Tibial nerve (tissue), 4 donors: Measurements from ENCODE around the gene KIF25. TPM values are rescaled to one million over a fixed set of nuclear protein-coding genes. Genes with fewer than 3 reads are reported as not detected.
"Not testable (repeated sequence)": the region's sequence is repeated elsewhere in the genome, so short reads cannot be mapped to it uniquely, and the experiment has no call there.

ENCODE experiments used
- DNase-seq, 2 donors: peaks; one replicate each; pipeline ENCODE4 v3.0.0-alpha.2; 2019; ENCODE audit warnings: low spot score in 2 of 2
- H3K27ac ChIP-seq, 4 donors: fragments of 200-600 bp; sonication (generic) in 3 of 4; one replicate each; pipeline ENCODE4 v1.5.1; 2017 to 2019; ENCODE audit warnings: mild to moderate bottlenecking in 1 of 4
- H3K27me3 ChIP-seq, 2 donors: fragments of 200-600 bp; sonication (generic) in 1 of 2; one replicate each; pipeline versions ENCODE4 v1.5.1 to v1.6.0; 2017 to 2019
- H3K36me3 ChIP-seq, 3 donors: fragments of 200-600 bp; sonication (generic); one replicate each; pipeline ENCODE4 v1.5.1; 2018 to 2019
- H3K4me1 ChIP-seq, 4 donors: fragments of 200-600 bp; sonication (generic) in 3 of 4; one replicate each; pipeline ENCODE4 v1.5.1; 2017 to 2019
- H3K4me3 ChIP-seq, 4 donors: fragments of 200-600 bp; sonication (generic) in 3 of 4; one replicate each; pipeline ENCODE4 v1.5.1; 2017 to 2019; ENCODE audit warnings: mild to moderate bottlenecking in 1 of 4, moderate library complexity in 1 of 4
- H3K9me3 ChIP-seq, 4 donors: fragments of 200-600 bp; sonication (generic) in 3 of 4; one replicate each; pipeline ENCODE4 v1.5.1; 2017 to 2019
- EP300 ChIP-seq, 2 donors: sonication (generic); formaldehyde crosslinking; IDR thresholded peaks; one replicate each; pipeline ENCODE4 v1.6.1; 2017; ENCODE audit warnings: antibody characterized with exemption in 2 of 2, mild to moderate bottlenecking in 1 of 2
- POLR2A ChIP-seq, 2 donors: fragments of 450-650 bp; IDR thresholded peaks; one replicate each; pipeline ENCODE4 v1.6.1; 2017; ENCODE audit warnings: antibody characterized with exemption in 2 of 2, mild to moderate bottlenecking in 2 of 2, moderate library complexity in 2 of 2
- WGBS, 2 donors: methylation state at CpG; one replicate each; pipeline ENCODE4 v1.1.5; 2018; 5-methylcytosine and 5-hydroxymethylcytosine counted together
- total RNA-seq, 4 donors: library from RNA; depleted of rRNA; stranded (reverse); fragments of >200 nt; gene quantifications; one replicate each; pipeline ENCODE4 v1.1.0, GENCODE V29; 2016
- TF ChIP-seq, protein P1 (sequence below), 5 experiments: fragments of 200-600 bp in 3 of 5; fragments of 450-650 bp in 2 of 5; sonication (generic) in 3 of 5; IDR thresholded peaks; one replicate each; pipeline ENCODE4 v1.5.1; 2016 to 2019; ENCODE audit warnings: antibody characterized with exemption in 5 of 5, mild to moderate bottlenecking in 3 of 5, moderate library complexity in 2 of 5

KIF25 gene
- total RNA-seq, 4 donors from 2014 or later, result not detected

DNA sequence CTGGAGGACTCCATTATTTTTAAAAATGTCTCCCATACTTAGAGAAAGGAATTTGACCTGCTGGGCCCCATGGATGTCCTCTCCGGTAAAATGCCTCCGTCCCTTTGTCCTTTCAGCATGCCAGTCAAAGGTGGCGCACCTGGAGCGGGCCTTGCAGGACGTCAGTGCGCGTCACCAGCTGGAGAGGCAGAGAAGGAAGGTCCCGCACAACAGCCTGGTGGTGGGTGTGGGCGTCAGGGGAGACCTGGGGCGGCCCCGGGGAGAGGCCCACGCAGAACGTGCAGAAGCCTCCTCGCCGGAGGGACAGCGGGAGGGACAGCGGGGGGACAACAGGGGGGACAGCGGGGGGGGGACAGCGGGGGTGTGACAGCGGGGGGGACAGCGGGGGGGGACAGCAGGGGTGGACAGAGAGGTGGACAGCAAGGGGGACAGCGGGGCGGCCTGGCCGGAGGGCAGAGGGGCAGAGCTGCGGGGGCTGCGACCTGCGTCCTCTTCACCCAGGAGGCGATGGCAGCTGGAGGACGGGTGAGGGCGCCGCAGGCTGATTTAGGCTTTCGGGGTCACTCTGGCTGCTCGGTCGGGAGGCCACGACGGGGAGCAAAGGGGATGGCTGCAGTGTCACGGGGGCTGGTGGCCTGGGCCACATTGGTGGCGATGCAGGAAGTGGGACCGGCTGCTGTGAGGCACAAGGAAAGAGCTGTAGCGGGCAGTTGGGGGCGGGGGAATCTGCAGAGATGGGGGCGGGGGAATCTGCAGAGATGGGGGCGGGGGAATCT lies 859 bp upstream of the KIF25 start:
- Histone ChIP-seq H3K9me3 (no peaks in the 10 kb centered on the region), H3K4me3 (no peak overlapping the region), H3K27ac (no peak overlapping the region), H3K27me3 (no peaks in the 10 kb centered on the region), H3K4me1 (no peaks in the 10 kb centered on the region), H3K36me3 (no peaks in the 10 kb centered on the region)
- whole genome bisulfite sequencing, 2 donors, result 66 to 77% methylated on average over 32 to 37 of the region's 43 CpGs
- DNase-seq, result no peak
- TF ChIP-seq, protein P1, sequence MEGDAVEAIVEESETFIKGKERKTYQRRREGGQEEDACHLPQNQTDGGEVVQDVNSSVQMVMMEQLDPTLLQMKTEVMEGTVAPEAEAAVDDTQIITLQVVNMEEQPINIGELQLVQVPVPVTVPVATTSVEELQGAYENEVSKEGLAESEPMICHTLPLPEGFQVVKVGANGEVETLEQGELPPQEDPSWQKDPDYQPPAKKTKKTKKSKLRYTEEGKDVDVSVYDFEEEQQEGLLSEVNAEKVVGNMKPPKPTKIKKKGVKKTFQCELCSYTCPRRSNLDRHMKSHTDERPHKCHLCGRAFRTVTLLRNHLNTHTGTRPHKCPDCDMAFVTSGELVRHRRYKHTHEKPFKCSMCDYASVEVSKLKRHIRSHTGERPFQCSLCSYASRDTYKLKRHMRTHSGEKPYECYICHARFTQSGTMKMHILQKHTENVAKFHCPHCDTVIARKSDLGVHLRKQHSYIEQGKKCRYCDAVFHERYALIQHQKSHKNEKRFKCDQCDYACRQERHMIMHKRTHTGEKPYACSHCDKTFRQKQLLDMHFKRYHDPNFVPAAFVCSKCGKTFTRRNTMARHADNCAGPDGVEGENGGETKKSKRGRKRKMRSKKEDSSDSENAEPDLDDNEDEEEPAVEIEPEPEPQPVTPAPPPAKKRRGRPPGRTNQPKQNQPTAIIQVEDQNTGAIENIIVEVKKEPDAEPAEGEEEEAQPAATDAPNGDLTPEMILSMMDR (IDR thresholded peaks at IDR 0.05), result no peak
- TF ChIP-seq EP300 (IDR thresholded peaks at IDR 0.05), result no peak
- TF ChIP-seq POLR2A (IDR thresholded peaks at IDR 0.05), result no peak

DNA sequence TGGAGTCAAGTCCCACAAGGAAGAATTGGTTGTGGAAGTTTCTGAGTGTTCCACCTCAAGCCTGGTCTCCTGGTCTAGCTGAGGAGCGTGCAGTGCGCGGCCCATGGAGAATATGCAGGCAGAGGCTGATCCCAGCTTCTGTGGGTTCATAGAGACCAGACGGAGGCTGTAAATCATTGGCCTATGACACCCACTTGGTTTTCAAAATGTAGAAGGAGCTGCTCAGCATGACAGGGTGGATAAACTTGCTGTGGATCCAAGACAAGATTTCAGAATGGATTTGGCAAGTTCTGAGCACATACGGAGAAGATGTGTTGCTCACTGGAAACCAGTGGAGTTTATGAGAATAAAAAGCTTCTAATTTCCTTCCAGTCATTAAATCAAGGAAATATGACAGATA lies 744 bp downstream of the KIF25 start:
- no peaks in the 10 kb centered on the region for H3K4me1 ChIP-seq
- no peak overlapping the region for H3K4me3 ChIP-seq
- no peaks in the 10 kb centered on the region for H3K36me3 ChIP-seq
- TF ChIP-seq POLR2A (IDR thresholded peaks at IDR 0.05) (no peak), EP300 (IDR thresholded peaks at IDR 0.05) (no peak)
- TF ChIP-seq, protein P1 (IDR thresholded peaks at IDR 0.05), result no peak
- no peak for DNase-seq
- no peaks in the 10 kb centered on the region for H3K9me3 ChIP-seq
- WGBS, 2 donors, result 68 to 86% methylated on average over 5 of the region's 5 CpGs
- H3K27ac ChIP-seq, result no peak overlapping the region
- H3K27me3 ChIP-seq, result no peaks in the 10 kb centered on the region

DNA sequence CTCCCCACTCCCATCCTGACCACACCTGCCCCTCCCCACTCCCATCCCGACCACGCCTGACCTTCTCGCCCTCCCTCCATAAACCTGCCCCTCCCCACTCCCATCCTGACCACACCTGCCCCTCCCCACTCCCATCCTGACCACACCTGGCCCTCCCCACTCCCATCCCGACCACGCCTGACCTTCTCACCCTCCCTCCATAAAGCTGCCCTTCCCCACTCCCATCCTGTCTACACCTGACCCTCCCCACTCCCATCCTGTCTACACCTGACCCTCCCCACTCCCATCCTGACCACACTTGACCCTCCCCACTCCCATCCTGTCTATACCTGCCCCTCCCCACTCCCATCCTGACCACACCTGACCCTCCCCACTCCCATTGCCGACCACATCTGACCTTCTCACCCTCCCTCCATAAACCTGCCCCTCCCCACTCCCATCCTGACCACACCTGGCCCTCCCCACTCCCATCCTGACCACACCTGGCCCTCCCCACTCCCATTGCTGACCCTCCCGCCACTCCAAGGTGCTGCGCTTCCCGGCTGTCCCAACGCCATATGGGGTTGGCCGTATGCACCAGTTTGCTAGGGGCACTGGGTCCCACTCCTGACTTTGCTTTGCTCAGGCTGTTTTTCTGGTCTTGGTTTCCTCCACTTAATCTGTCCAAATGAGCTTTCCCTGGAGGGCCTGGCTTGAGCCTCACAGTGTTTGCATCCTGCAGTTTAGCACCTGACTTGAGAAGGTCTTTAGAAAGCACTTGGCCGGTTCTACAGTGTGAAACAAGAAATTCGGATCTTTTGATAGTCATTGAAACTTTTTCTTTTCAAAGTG lies 2.9 kb downstream of the KIF25 start:
- Histone ChIP-seq H3K27ac (no peak overlapping the region), H3K36me3 (no peaks in the 10 kb centered on the region), H3K4me3 (no peak overlapping the region), H3K4me1 (no peaks in the 10 kb centered on the region), H3K9me3 (no peaks in the 10 kb centered on the region), H3K27me3 (no peaks in the 10 kb centered on the region)
- TF ChIP-seq, protein P1 (IDR thresholded peaks at IDR 0.05), result no peak
- TF ChIP-seq POLR2A (IDR thresholded peaks at IDR 0.05) (no peak), EP300 (IDR thresholded peaks at IDR 0.05) (no peak)
- DNase-seq, result no peak
- 91% methylated on average over 13 of the region's 13 CpGs for WGBS, 2 donors

DNA sequence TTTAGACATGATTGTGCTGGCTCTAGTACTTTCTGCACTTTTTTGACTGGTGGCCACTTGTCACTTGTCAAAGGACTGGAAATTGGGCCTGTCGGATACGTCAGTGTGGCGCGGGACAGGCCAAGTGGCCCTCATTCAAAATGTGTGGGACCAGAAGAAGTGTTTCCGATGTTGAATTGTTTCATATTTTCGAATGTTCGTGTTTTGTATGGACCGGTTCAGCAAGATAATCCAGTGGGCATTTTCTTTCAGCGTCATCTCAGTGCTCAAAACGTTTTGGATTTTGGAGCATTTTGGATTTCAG lies 3.5 kb downstream of the KIF25 start:
- H3K27ac ChIP-seq, result no peak overlapping the region
- no peak for TF ChIP-seq EP300 (IDR thresholded peaks at IDR 0.05)
- no peak for TF ChIP-seq POLR2A (IDR thresholded peaks at IDR 0.05)
- TF ChIP-seq, protein P1 (IDR thresholded peaks at IDR 0.05), result no peak
- no peaks in the 10 kb centered on the region for H3K4me1 ChIP-seq
- H3K4me3 ChIP-seq, result no peak overlapping the region
- H3K9me3 ChIP-seq, result no peaks in the 10 kb centered on the region
- H3K27me3 ChIP-seq, result no peaks in the 10 kb centered on the region
- H3K36me3 ChIP-seq, result no peaks in the 10 kb centered on the region
- DNase-seq, result no peak
- WGBS, 2 donors, result 85 to 93% methylated on average over 10 of the region's 10 CpGs

DNA sequence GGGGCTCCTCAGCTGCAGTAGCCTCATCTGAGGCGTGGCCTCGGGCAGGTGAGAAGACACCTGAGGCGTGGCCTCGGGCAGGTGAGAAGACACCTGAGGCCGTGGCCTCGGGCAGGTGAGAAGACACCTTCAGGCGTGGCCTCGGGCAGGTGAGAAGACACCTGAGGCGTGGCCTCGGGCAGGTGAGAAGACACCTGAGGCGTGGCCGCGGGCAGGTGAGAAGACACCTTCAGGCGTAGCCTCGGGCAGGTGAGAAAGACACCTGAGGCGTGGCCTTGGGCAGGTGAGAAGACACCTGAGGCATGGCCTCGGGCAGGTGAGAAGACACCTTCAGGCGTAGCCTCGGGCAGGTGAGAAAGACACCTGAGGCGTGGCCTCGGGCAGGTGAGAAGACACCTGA lies 4.0 kb downstream of the KIF25 start:
- not testable (repeated sequence) for H3K27me3 ChIP-seq, DNase-seq, H3K4me3 ChIP-seq, H3K27ac ChIP-seq, H3K4me1 ChIP-seq, H3K36me3 ChIP-seq, H3K9me3 ChIP-seq
- WGBS, 2 donors, result 93 to 94% methylated on average over 21 of the region's 21 CpGs
